A673 (cell line): ENCODE data around the gene GPR37. TPM values are rescaled to one million over a fixed set of nuclear protein-coding genes. Genes with fewer than 3 reads are reported as not detected.

Experiments used
- BruUV-seq: library from RNA; stranded (reverse); fragments of 400-500 nt; replicated peaks from 2 replicates; lab custom pipeline; 2021; lab: Mats Ljungman, UMichigan
- CTCF ChIA-PET: fragments of 300-600 bp; sonication (Branson Sonifier 250); formaldehyde crosslinking; loops from one replicate; lab custom pipeline; 2022; ENCODE audit warnings: antibody characterized with exemption; lab: Charles Lee
- POLR2A ChIA-PET: fragments of 300-600 bp; sonication (Branson Sonifier 250); formaldehyde crosslinking; loops from one replicate; lab custom pipeline; 2022; ENCODE audit warnings: antibody characterized with exemption; ENCODE audit not compliant: low non-redundant PET; lab: Charles Lee
- DNase-seq: peaks from one replicate; pipeline ENCODE4 v3.0.0-alpha.2; 2015; ENCODE audit warnings: low spot score
- H3K27ac ChIP-seq: fragments of 200-600 bp; sonication (generic); 2 replicates; pipeline ENCODE4 v1.5.1; 2016; ENCODE audit warnings: mixed run types, low read depth, mild to moderate bottlenecking, mixed read lengths, antibody characterized with exemption, low read length; ENCODE audit not compliant: poor library complexity, severe bottlenecking
- H3K27me3 ChIP-seq: fragments of 200-600 bp; sonication (generic); replicated peaks from 2 replicates; pipeline ENCODE4 v1.6.1; 2017; ENCODE audit warnings: mixed run types, low read depth, mild to moderate bottlenecking, mixed read lengths, antibody characterized with exemption, low read length; ENCODE audit not compliant: insufficient read depth, poor library complexity
- H3K36me3 ChIP-seq: fragments of 200-600 bp; sonication (generic); 2 replicates; pipeline ENCODE4 v1.6.1; 2016; ENCODE audit warnings: mixed run types, mild to moderate bottlenecking, mixed read lengths, antibody characterized with exemption, low read length; ENCODE audit not compliant: insufficient read depth, poor library complexity, severe bottlenecking
- H3K4me1 ChIP-seq: fragments of 200-600 bp; sonication (generic); 2 replicates; pipeline ENCODE4 v1.6.1; 2017; ENCODE audit warnings: mixed run types, mild to moderate bottlenecking, mixed read lengths, antibody characterized with exemption, low read length; ENCODE audit not compliant: insufficient read depth, poor library complexity, severe bottlenecking
- H3K4me3 ChIP-seq: fragments of 200-600 bp; sonication (generic); 2 replicates; pipeline ENCODE4 v1.5.1; 2016; ENCODE audit warnings: low read depth, mixed run types, mild to moderate bottlenecking, mixed read lengths, low read length; ENCODE audit not compliant: poor library complexity, severe bottlenecking
- H3K9me3 ChIP-seq: fragments of 200-600 bp; sonication (generic); 2 replicates; pipeline ENCODE4 v1.6.1; 2016; ENCODE audit warnings: mixed run types, low read depth, mild to moderate bottlenecking, mixed read lengths, antibody characterized with exemption, low read length; ENCODE audit not compliant: poor library complexity, severe bottlenecking
- CTCF ChIP-seq: fragments of 300-800, 200-600 bp; sonication (generic); conservative IDR thresholded peaks from 2 replicates; pipeline ENCODE4 v1.5.1; 2017; ENCODE audit warnings: low read depth, mild to moderate bottlenecking, antibody characterized with exemption, low read length, moderate library complexity, mixed read lengths
- EZH2 ChIP-seq: fragments of 200-600 bp; sonication (generic); IDR thresholded peaks from 2 replicates; pipeline ENCODE4 v1.6.1; 2017; ENCODE audit warnings: borderline replicate concordance, low read depth, mild to moderate bottlenecking, mixed read lengths, antibody characterized with exemption, low read length; ENCODE audit not compliant: poor library complexity, severe bottlenecking
- intact Hi-C: fragments of 100-400 bp; cut with micrococcal nuclease; formaldehyde crosslinking; loops from one replicate; pipeline ENCODE4 v1.10.0; 2022; ENCODE audit not compliant: unreplicated experiment
- total RNA-seq: library from RNA; stranded (reverse); gene quantifications from 2 replicates; pipeline ENCODE4 v1.2.3, GENCODE V29; 2021

GPR37 gene
- total RNA-seq, 1 experiment from 2014 or later, result 0.67 TPM

DNA sequence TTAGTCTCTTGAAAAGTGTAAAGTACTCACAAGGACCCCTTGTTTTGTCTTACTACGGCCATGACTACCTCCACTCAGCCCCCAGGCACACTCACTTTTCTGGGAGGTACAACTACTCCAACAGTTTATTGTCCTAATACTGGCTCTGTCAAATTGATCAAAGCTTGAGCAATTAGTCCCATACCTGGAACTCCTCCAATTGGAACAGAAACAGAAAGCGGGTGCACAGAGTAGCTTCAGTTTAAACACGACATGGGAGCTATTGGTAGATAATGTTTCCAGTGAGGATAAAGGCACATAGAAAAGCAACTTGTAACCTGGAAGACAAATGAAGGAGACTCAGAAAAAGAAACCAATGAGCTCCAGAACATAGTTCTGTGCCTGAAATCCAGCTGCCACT lies 7.7 kb upstream of the GPR37 start:
- no peaks in the 10 kb centered on the region for H3K4me1 ChIP-seq
- no peak overlapping the region for H3K4me3 ChIP-seq
- no peak for TF ChIP-seq EZH2
- no peak for TF ChIP-seq CTCF
- BruUV-seq, result no TSS peak
- H3K36me3 ChIP-seq, result no peaks in the 10 kb centered on the region
- no peaks in the 10 kb centered on the region for H3K9me3 ChIP-seq
- H3K27ac ChIP-seq, result no peak overlapping the region
- intact Hi-C loops, result no loop called here
- POLR2A ChIA-PET, result no interaction called here
- H3K27me3 ChIP-seq, result no peaks in the 10 kb centered on the region
- DNase-seq, result no peak
- CTCF ChIA-PET, result no interaction called here

DNA sequence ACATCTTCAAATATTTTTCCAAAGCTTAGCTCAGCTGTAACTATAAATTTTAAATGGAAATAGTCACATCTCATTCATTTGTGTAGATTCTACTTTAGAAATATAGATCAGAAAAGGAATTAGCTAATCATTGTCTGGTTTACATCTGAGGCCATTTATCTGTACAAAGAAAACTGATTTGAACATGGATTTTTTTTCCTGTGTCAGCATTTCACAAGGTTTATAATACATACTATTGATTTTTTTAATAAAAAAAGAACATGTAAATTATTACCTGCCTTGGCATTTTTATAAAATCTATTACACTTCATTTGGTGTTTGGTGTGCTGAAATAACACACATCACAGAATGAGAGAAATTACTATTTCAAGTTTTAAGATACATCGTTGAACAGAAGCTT lies 3.5 kb upstream of the GPR37 start:
- Histone ChIP-seq H3K27ac (no peak overlapping the region), H3K27me3 (peaks cover under 1% of the 10 kb centered on the region), H3K9me3 (no peaks in the 10 kb centered on the region), H3K4me1 (no peaks in the 10 kb centered on the region), H3K36me3 (no peaks in the 10 kb centered on the region), H3K4me3 (no peak overlapping the region)
- intact Hi-C loops, result no loop called here
- no TSS peak for BruUV-seq
- DNase-seq, result no peak
- ChIA-PET POLR2A (interaction anchor here (0.6 kb wide), 1 partner anchor 46 kb away, joined by 3 read pairs; no protein-coding TSS in a partner anchor), CTCF (no interaction called here)
- TF ChIP-seq CTCF (no peak), EZH2 (no peak)

- Histone ChIP-seq H3K4me1 (no peaks in the 10 kb centered on the region), H3K27ac (no peak overlapping the region), H3K9me3 (no peaks in the 10 kb centered on the region), H3K4me3 (no peak overlapping the region), H3K27me3 (peaks cover 5% of the 10 kb centered on the region), H3K36me3 (no peaks in the 10 kb centered on the region)
- POLR2A ChIA-PET, result interaction anchor here (0.6 kb wide), 1 partner anchor 46 kb away, joined by 3 read pairs; no protein-coding TSS in a partner anchor
- no peak for TF ChIP-seq EZH2
- TF ChIP-seq CTCF, result no peak
- intact Hi-C loops, result no loop called here
- BruUV-seq, result no TSS peak
- DNase-seq, result no peak
- CTCF ChIA-PET, result no interaction called here
Observed at GRCh38 chr7:124768525-124768924, 2.9 kb upstream of the GPR37 start.
